Measurements from ENCODE around the gene PPP1CA. TPM values are rescaled to one million over a fixed set of nuclear protein-coding genes. Genes with fewer than 3 reads are reported as not detected.

PPP1CA gene
- total and polyA plus RNA-seq, 4 donors, result 87.2 to 178 (median 157) TPM

DNA sequence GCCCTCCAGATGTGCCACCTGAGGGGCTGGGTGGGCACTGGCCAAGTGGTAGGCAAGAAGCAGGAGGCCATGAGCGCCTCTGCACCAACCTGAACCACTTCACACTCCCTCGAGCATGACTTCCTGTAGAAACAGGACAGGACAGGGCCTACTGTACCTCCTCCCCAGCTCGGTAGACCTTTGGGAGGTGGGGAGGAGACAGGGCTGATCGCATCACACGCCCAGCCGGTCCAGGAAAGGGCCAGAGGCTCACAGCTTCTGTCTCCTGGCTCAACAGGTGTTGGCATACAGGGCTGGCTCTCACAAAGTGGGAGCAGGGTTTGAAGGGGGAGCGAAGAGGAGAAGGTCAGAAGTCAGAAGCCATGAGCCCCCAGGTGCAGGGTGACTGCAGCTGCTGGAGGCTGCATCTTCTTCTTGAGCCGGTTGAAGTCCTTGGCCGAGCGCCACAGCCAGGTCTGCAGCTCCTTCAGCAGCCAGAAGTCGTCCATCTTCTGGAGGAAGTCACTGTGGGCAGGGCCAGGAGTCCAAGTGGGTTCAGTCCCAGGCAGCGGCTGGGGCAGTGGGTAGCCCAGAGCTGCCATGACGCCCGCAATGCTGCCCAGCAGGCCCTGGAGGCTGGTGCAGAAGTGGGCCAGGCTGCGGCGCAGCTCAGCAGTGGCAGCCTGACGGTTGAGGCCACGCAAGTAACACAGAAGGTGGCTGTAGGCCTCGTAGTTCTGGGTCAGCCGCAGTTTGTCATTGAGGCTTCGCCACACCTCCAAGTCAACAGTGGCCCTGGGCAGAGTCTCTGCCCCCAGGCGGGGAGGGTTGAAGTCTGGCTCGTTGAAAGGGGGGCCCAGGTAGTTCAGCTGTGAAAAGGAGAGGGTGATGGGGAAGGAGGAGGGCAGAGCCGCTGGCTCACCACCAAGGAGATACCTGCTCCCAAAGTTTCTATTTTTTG, 36.6 kb downstream of the PPP1CA start:
- TF ChIP-seq, protein P1, sequence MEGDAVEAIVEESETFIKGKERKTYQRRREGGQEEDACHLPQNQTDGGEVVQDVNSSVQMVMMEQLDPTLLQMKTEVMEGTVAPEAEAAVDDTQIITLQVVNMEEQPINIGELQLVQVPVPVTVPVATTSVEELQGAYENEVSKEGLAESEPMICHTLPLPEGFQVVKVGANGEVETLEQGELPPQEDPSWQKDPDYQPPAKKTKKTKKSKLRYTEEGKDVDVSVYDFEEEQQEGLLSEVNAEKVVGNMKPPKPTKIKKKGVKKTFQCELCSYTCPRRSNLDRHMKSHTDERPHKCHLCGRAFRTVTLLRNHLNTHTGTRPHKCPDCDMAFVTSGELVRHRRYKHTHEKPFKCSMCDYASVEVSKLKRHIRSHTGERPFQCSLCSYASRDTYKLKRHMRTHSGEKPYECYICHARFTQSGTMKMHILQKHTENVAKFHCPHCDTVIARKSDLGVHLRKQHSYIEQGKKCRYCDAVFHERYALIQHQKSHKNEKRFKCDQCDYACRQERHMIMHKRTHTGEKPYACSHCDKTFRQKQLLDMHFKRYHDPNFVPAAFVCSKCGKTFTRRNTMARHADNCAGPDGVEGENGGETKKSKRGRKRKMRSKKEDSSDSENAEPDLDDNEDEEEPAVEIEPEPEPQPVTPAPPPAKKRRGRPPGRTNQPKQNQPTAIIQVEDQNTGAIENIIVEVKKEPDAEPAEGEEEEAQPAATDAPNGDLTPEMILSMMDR (IDR thresholded peaks at IDR 0.05; ENCODE audit: control extremely low read depth, extremely low read depth), result no peak
- Histone ChIP-seq H3K27me3 (ENCODE audit: control insufficient read depth in 3 of 3, insufficient read depth in 3 of 3, low read length in 2 of 3) (no peaks in the 10 kb centered on the region), H3K4me1 (ENCODE audit: control insufficient read depth in 5 of 5, insufficient read depth in 5 of 5, low read length in 5 of 5) (peaks cover 9 to 52% (median 25%) of the 10 kb centered on the region in 5 donors), H3K4me3 (no peak overlapping the region), H3K27ac (ENCODE audit: low read depth in 1 of 2, low read length in 1 of 2) (no peak overlapping the region), H3K9ac (ENCODE audit: insufficient read depth in 1 of 2, low read length in 2 of 2) (no peak overlapping the region), H3K36me3 (ENCODE audit: control insufficient read depth in 4 of 4, insufficient read depth in 4 of 4, low read length in 4 of 4) (peaks cover 0 to 12% (median 7%) of the 10 kb centered on the region in 4 donors), H3K9me3 (ENCODE audit: control insufficient read depth in 4 of 4, insufficient read depth in 3 of 4, low read length in 3 of 4) (no peaks in the 10 kb centered on the region)
- ATAC-seq (ENCODE audit: insufficient read depth, low FRiP score) (no peak), DNase-seq (no peak)
- 71 to 80% methylated on average over 24 of the region's 24 CpGs for WGBS, 2 donors

DNA sequence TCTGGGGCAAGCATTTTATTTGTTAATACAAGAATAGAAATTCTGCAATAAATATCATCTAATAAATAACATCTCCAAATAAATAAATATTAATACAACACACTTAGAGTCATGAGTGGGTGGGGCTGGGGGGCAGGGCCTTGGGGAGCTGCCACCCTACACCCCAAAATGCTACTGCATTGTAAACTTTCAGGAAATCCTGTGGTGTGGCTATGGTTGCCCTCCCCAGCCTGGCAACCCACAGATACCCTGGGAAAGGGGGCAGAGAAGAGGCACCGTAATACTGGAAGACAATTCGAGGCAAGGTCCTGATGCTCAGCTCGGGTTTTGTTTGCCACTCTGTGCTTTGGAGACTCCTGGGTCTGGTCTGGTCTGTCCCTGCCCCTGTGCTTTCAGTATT, 37.5 kb downstream of the PPP1CA start:
- WGBS, 2 donors, result 67 to 76% methylated on average over 3 of the region's 3 CpGs
- Histone ChIP-seq H3K9ac (ENCODE audit: insufficient read depth in 1 of 2, low read length in 2 of 2) (no peak overlapping the region), H3K4me3 (no peak overlapping the region), H3K4me1 (ENCODE audit: control insufficient read depth in 5 of 5, insufficient read depth in 5 of 5, low read length in 5 of 5) (peaks cover 9 to 43% (median 22%) of the 10 kb centered on the region in 5 donors), H3K9me3 (ENCODE audit: control insufficient read depth in 4 of 4, insufficient read depth in 3 of 4, low read length in 3 of 4) (no peaks in the 10 kb centered on the region), H3K27me3 (ENCODE audit: control insufficient read depth in 3 of 3, insufficient read depth in 3 of 3, low read length in 2 of 3) (no peaks in the 10 kb centered on the region), H3K36me3 (ENCODE audit: control insufficient read depth in 4 of 4, insufficient read depth in 4 of 4, low read length in 4 of 4) (peaks cover 0 to 12% (median 7%) of the 10 kb centered on the region in 4 donors), H3K27ac (ENCODE audit: low read depth in 1 of 2, low read length in 1 of 2) (no peak overlapping the region)
- no peak for DNase-seq
- no peak for ATAC-seq (ENCODE audit: insufficient read depth, low FRiP score)
- TF ChIP-seq, protein P1 (IDR thresholded peaks at IDR 0.05; ENCODE audit: control extremely low read depth, extremely low read depth), result no peak

GRCh38 chr11:67357831-67358670, 43.6 kb downstream of the PPP1CA start:
- Histone ChIP-seq H3K9me3 (ENCODE audit: control insufficient read depth in 4 of 4, insufficient read depth in 3 of 4, low read length in 3 of 4) (no peaks in the 10 kb centered on the region), H3K27me3 (ENCODE audit: control insufficient read depth in 3 of 3, insufficient read depth in 3 of 3, low read length in 2 of 3) (no peaks in the 10 kb centered on the region), H3K36me3 (ENCODE audit: control insufficient read depth in 4 of 4, insufficient read depth in 4 of 4, low read length in 4 of 4) (no peaks in the 10 kb centered on the region), H3K9ac (ENCODE audit: insufficient read depth in 1 of 2, low read length in 2 of 2) (no peak overlapping the region), H3K27ac (ENCODE audit: low read depth in 1 of 2, low read length in 1 of 2) (no peak overlapping the region), H3K4me1 (ENCODE audit: control insufficient read depth in 5 of 5, insufficient read depth in 5 of 5, low read length in 5 of 5) (peaks cover 0 to 36% (median 13%) of the 10 kb centered on the region in 5 donors), H3K4me3 (no peak overlapping the region)
- no peak for DNase-seq
- WGBS, 2 donors, result 85% methylated on average over 12 of the region's 12 CpGs
- TF ChIP-seq, protein P1 (IDR thresholded peaks at IDR 0.05; ENCODE audit: control extremely low read depth, extremely low read depth), result no peak
- ATAC-seq (ENCODE audit: insufficient read depth, low FRiP score), result no peak

All from lung (tissue), 12 donors.